Ovary (tissue), 3 donors: ENCODE results near the gene DYNC1I2.

Experiments used
- EP300 ChIP-seq: sonication (generic); formaldehyde crosslinking; IDR thresholded peaks from one replicate; pipeline ENCODE4 v1.6.1; 2017; ENCODE audit warnings: antibody characterized with exemption
- POLR2A ChIP-seq: fragments of 450-650 bp; IDR thresholded peaks from one replicate; pipeline ENCODE4 v1.6.1; 2017; ENCODE audit warnings: antibody characterized with exemption, mild to moderate bottlenecking, moderate library complexity
- TF ChIP-seq, protein P1 (sequence below), 3 donors: fragments of 450-650 bp in 2 of 3; fragments of 200-600 bp in 1 of 3; IDR thresholded peaks; one replicate each; pipeline versions ENCODE4 v1.5.1 to v1.8.0; 2016 to 2022; ENCODE audit warnings: antibody characterized with exemption in 3 of 3, mild to moderate bottlenecking in 1 of 3
- donor health status: DM: no; HTN: no; CAD: no.

DNA sequence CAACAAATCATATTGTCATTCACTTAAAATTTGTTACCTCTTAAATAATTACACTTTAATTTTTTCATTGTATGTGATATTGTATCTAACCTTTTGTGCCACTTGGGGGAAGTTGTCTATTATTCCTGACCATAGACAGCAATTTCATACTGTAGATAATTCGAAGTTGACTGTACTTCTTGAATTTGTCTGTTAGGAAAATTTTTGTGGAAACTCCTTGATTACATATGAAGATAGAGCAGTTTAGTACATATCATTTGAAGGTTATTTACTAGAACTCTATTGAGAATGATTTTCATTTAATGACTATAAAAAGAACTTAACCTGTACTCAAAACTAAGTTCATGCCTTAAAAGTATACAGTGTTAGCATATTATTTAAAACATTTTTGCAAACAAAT, 5.1 kb downstream of the DYNC1I2 start:
- TF ChIP-seq, protein P1, sequence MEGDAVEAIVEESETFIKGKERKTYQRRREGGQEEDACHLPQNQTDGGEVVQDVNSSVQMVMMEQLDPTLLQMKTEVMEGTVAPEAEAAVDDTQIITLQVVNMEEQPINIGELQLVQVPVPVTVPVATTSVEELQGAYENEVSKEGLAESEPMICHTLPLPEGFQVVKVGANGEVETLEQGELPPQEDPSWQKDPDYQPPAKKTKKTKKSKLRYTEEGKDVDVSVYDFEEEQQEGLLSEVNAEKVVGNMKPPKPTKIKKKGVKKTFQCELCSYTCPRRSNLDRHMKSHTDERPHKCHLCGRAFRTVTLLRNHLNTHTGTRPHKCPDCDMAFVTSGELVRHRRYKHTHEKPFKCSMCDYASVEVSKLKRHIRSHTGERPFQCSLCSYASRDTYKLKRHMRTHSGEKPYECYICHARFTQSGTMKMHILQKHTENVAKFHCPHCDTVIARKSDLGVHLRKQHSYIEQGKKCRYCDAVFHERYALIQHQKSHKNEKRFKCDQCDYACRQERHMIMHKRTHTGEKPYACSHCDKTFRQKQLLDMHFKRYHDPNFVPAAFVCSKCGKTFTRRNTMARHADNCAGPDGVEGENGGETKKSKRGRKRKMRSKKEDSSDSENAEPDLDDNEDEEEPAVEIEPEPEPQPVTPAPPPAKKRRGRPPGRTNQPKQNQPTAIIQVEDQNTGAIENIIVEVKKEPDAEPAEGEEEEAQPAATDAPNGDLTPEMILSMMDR (IDR thresholded peaks at IDR 0.05), result no peak
- no peak for TF ChIP-seq POLR2A
- TF ChIP-seq EP300, result no peak
